ENCODE measurements around the gene LRP5. TPM values are rescaled to one million over a fixed set of nuclear protein-coding genes. Genes with fewer than 3 reads are reported as not detected.

The LRP5 gene
- total RNA-seq, 2 experiments from 2014 or later, result 10.5 to 15.3 TPM

DNA sequence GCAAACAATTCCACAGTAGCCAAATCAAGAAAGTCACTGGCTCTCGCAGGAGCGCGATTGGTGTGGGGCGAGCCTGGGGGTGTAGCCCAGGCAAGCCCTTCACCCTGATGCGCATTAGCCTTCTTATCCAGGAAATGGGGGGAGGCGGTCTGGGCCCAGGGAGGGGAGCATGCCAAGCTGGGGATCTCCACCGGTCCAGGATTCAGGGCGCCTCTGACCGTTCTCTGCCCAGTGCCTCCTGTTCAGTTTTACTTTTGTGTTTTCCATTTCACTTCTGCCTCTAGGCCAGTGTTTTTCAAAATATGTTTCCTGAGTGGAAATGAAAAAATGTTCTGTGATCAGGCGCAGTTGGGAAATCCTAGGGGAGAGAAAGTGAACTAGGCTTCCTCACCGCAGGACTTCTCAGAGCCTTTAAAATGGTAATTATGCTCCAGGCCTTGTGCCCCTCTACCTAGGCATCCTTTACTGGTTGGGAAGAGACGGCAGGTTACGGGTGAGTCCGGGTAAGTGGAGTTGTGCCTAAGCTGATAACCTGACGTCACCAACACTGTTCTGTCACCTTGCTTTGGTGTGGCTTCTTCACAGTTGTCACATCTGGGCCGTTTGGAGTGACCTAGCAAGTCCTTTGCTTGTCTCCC is 18.4 kb downstream of the LRP5 start:
- no peak for TF ChIP-seq CTCF (IDR thresholded peaks at IDR 0.05)
- CTCF ChIA-PET, result interaction anchor here (1.0 to 1.3 kb wide), 3 partner anchors 10 to 375 kb away, joined by 3 to 4 read pairs (median 4); no protein-coding TSS in a partner anchor
- Mint-ChIP-seq H3K27ac (peak overlapping the region; percentile 43), H3K4me1 (ENCODE audit: low read depth) (peaks cover 64% of the 10 kb centered on the region), H3K27me3 (no peaks in the 10 kb centered on the region), H3K9me3 (no peaks in the 10 kb centered on the region), H3K4me3 (peak overlapping the region; percentile 8), H3K36me3 (ENCODE audit: low read depth) (no peaks in the 10 kb centered on the region)
- peak; percentile 46 for ATAC-seq
- POLR2A ChIA-PET, result interaction anchor here (0.7 kb wide), 1 partner anchor 9 kb away, joined by 3 read pairs; no protein-coding TSS in a partner anchor
- intact Hi-C loops (cut with micrococcal nuclease), result no loop called here
- DNase-seq, result peak; percentile 20

DNA sequence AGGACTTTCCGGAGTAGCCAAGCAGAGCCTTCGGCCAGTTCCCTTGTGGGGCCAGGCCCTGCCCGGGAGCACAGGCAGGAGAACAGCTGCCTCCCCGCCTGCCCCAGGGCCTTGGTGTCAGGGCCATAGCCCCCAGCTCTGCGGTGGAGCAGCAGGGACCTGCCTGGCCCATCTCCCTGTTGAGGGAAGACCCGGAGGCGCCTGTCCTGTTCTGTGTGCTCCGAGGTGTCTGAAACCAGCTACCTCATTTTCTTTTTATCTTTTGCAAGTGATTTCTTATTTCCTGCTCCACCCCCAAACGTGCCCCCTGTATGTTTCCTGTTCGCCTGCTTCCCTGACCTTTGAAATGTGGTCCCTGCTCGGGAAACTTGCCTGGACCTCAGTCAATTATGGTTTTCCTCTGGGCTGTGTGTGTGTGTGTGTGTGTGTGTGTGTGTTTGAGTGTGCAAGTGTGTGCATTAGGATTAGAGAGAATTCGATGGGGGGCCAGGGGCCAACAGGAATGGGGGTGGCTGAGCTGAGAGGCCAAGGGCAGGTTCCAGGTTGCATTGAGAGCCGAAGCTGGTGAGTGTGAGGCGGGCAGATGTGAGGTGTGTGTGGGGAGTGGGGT is 19.1 kb downstream of the LRP5 start:
- H3K27me3 Mint-ChIP-seq, result no peaks in the 10 kb centered on the region
- H3K27ac Mint-ChIP-seq, result peak overlapping the region; percentile 69
- intact Hi-C loops (cut with micrococcal nuclease), result no loop called here
- ATAC-seq (peak; percentile 76), DNase-seq (peak; percentile 59)
- no peaks in the 10 kb centered on the region for H3K36me3 Mint-ChIP-seq (ENCODE audit: low read depth)
- peaks cover 68% of the 10 kb centered on the region for H3K4me1 Mint-ChIP-seq (ENCODE audit: low read depth)
- peak overlapping the region; percentile 8 for H3K4me3 Mint-ChIP-seq
- ChIA-PET CTCF (interaction anchor here (1.0 to 1.3 kb wide), 4 partner anchors 9 to 376 kb away, joined by 3 to 5 read pairs (median 4); no protein-coding TSS in a partner anchor), POLR2A (interaction anchor here (0.7 kb wide), 2 partner anchors 10 to 12 kb away, joined by 3 to 4 read pairs; no protein-coding TSS in a partner anchor)
- TF ChIP-seq CTCF (IDR thresholded peaks at IDR 0.05), result no peak
- no peaks in the 10 kb centered on the region for H3K9me3 Mint-ChIP-seq

GRCh38 chr11:68332186-68332585 is 19.8 kb downstream of the LRP5 start:
- Mint-ChIP-seq H3K4me1 (ENCODE audit: low read depth) (peaks cover 76% of the 10 kb centered on the region), H3K27me3 (no peaks in the 10 kb centered on the region), H3K4me3 (no peak overlapping the region), H3K36me3 (ENCODE audit: low read depth) (no peaks in the 10 kb centered on the region), H3K9me3 (no peaks in the 10 kb centered on the region), H3K27ac (no peak overlapping the region)
- POLR2A ChIA-PET, result interaction anchor here (0.7 kb wide), 1 partner anchor 11 kb away, joined by 4 read pairs; no protein-coding TSS in a partner anchor
- no peak for ATAC-seq
- DNase-seq, result no peak
- TF ChIP-seq CTCF (IDR thresholded peaks at IDR 0.05), result no peak
- CTCF ChIA-PET, result interaction anchor here (1.0 to 1.3 kb wide), 4 partner anchors 8 to 34 kb away, joined by 3 to 5 read pairs (median 4); no protein-coding TSS in a partner anchor
- intact Hi-C loops (cut with micrococcal nuclease), result no loop called here

- POLR2A ChIA-PET, result no interaction called here
- no peak for TF ChIP-seq CTCF (IDR thresholded peaks at IDR 0.05)
- ATAC-seq (no peak), DNase-seq (no peak)
- H3K36me3 Mint-ChIP-seq (ENCODE audit: low read depth), result no peaks in the 10 kb centered on the region
- peaks cover 76% of the 10 kb centered on the region for H3K4me1 Mint-ChIP-seq (ENCODE audit: low read depth)
- intact Hi-C loops (cut with micrococcal nuclease), result no loop called here
- CTCF ChIA-PET, result interaction anchor here (0.8 to 1.2 kb wide), 2 partner anchors 24 to 35 kb away, joined by 3 read pairs; no protein-coding TSS in a partner anchor
- no peaks in the 10 kb centered on the region for H3K27me3 Mint-ChIP-seq
- no peaks in the 10 kb centered on the region for H3K9me3 Mint-ChIP-seq
- no peak overlapping the region for H3K27ac Mint-ChIP-seq
- no peak overlapping the region for H3K4me3 Mint-ChIP-seq
Observed at GRCh38 chr11:68333173-68333572, 20.8 kb downstream of the LRP5 start.

- intact Hi-C loops (cut with micrococcal nuclease), result no loop called here
- no peaks in the 10 kb centered on the region for H3K36me3 Mint-ChIP-seq (ENCODE audit: low read depth)
- H3K9me3 Mint-ChIP-seq, result no peaks in the 10 kb centered on the region
- ChIA-PET POLR2A (no interaction called here), CTCF (no interaction called here)
- H3K4me1 Mint-ChIP-seq (ENCODE audit: low read depth), result peaks cover 67% of the 10 kb centered on the region
- DNase-seq (no peak), ATAC-seq (no peak)
- no peak overlapping the region for H3K27ac Mint-ChIP-seq
- TF ChIP-seq CTCF (IDR thresholded peaks at IDR 0.05), result no peak
- H3K27me3 Mint-ChIP-seq, result no peaks in the 10 kb centered on the region
- H3K4me3 Mint-ChIP-seq, result no peak overlapping the region
Observed at GRCh38 chr11:68334923-68335322, 22.5 kb downstream of the LRP5 start.
